Vagina (tissue), 2 donors: ENCODE results near the gene BLTP3A. TPM values are rescaled to one million over a fixed set of nuclear protein-coding genes. Genes with fewer than 3 reads are reported as not detected.
"Not testable (repeated sequence)": the region's sequence is repeated elsewhere in the genome, so short reads cannot be mapped to it uniquely, and the experiment has no call there.

Source experiments
- DNase-seq, 2 donors: peaks; one replicate each; pipeline ENCODE4 v3.0.0-alpha.2; 2017; ENCODE audit errors: extremely low spot score in 2 of 2
- H3K27ac ChIP-seq: fragments of 200-600 bp; sonication (generic); one replicate; pipeline ENCODE4 v1.5.1; 2019
- H3K27me3 ChIP-seq: fragments of 200-600 bp; sonication (generic); one replicate; pipeline ENCODE4 v1.5.1; 2019
- H3K36me3 ChIP-seq, 2 donors: fragments of 200-600 bp; sonication (generic); one replicate each; pipeline ENCODE4 v1.5.1; 2017 to 2019
- H3K4me1 ChIP-seq: fragments of 200-600 bp; sonication (generic); one replicate; pipeline ENCODE4 v1.5.1; 2019
- H3K4me3 ChIP-seq, 2 donors: fragments of 200-600 bp; sonication (generic); 1 replicate in 1 of 2; 2 replicates in 1 of 2; pipeline ENCODE4 v1.5.1; 2016 to 2019
- H3K9me3 ChIP-seq: fragments of 200-600 bp; sonication (generic); one replicate; pipeline ENCODE4 v1.5.1; 2019
- CTCF ChIP-seq, 3 experiments: fragments of 450-650 bp in 2 of 3; fragments of 200-600 bp in 1 of 3; sonication (generic) in 1 of 3; IDR thresholded peaks; one replicate each; pipeline ENCODE4 v1.5.1; 2017 to 2019; ENCODE audit warnings: antibody characterized with exemption in 3 of 3, mild to moderate bottlenecking in 2 of 3, moderate library complexity in 2 of 3
- POLR2A ChIP-seq, 2 donors: fragments of 450-650 bp; IDR thresholded peaks; one replicate each; pipeline ENCODE4 v1.6.1; 2017; ENCODE audit warnings: antibody characterized with exemption in 2 of 2, mild to moderate bottlenecking in 2 of 2, moderate library complexity in 2 of 2
- POLR2AphosphoS5 ChIP-seq, 2 donors: sonication (generic); formaldehyde crosslinking; IDR thresholded peaks; one replicate each; pipeline ENCODE4 v1.9.0; 2017; ENCODE audit warnings: antibody characterized with exemption in 2 of 2, mild to moderate bottlenecking in 2 of 2, low read depth in 1 of 2; ENCODE audit not compliant: insufficient read depth in 1 of 2
- intact Hi-C: fragments of 100-400 bp; cut with DNase I; formaldehyde crosslinking; loops from one replicate; pipeline ENCODE4 v1.15.1; 2023
- total RNA-seq: library from RNA; depleted of rRNA; stranded (reverse); fragments of >200 nt; gene quantifications from one replicate; pipeline ENCODE4 v1.2.3, GENCODE V29; 2016

BLTP3A gene
- total RNA-seq, 1 donor from 2014 or later, result 10.1 TPM

GRCh38 chr6:34793877-34794276, 2.0 kb downstream of the BLTP3A start:
- TF ChIP-seq POLR2AphosphoS5 (IDR thresholded peaks at IDR 0.05; ENCODE audit: insufficient read depth in 1 of 2, low read depth in 1 of 2) (no peak), POLR2A (IDR thresholded peaks at IDR 0.05) (no peak), CTCF (IDR thresholded peaks at IDR 0.05) (no peak)
- intact Hi-C loops, result no loop called here
- H3K4me3 ChIP-seq, result no peak overlapping the region
- no peaks in the 10 kb centered on the region for H3K9me3 ChIP-seq
- H3K27me3 ChIP-seq, result no peaks in the 10 kb centered on the region
- H3K27ac ChIP-seq, result no peak overlapping the region
- DNase-seq, result no peak
- peaks cover 6% of the 10 kb centered on the region for H3K4me1 ChIP-seq
- H3K36me3 ChIP-seq, result no peaks in the 10 kb centered on the region

- H3K4me1 ChIP-seq, result peaks cover 6% of the 10 kb centered on the region
- no peaks in the 10 kb centered on the region for H3K27me3 ChIP-seq
- no peak for DNase-seq
- intact Hi-C loops, result no loop called here
- no peaks in the 10 kb centered on the region for H3K9me3 ChIP-seq
- TF ChIP-seq POLR2A (IDR thresholded peaks at IDR 0.05), result no peak
- no peak for TF ChIP-seq POLR2AphosphoS5 (IDR thresholded peaks at IDR 0.05; ENCODE audit: insufficient read depth in 1 of 2, low read depth in 1 of 2)
- TF ChIP-seq CTCF (IDR thresholded peaks at IDR 0.05), result no peak
- H3K27ac ChIP-seq, result no peak overlapping the region
- no peaks in the 10 kb centered on the region for H3K36me3 ChIP-seq
- H3K4me3 ChIP-seq, result no peak overlapping the region
Observed at GRCh38 chr6:34795836-34796425, 4.0 kb downstream of the BLTP3A start.

- intact Hi-C loops, result no loop called here
- no peaks in the 10 kb centered on the region for H3K9me3 ChIP-seq
- peaks cover 5% of the 10 kb centered on the region for H3K4me1 ChIP-seq
- no peak overlapping the region for H3K27ac ChIP-seq
- no peaks in the 10 kb centered on the region for H3K27me3 ChIP-seq
- DNase-seq, result no peak
- no peaks in the 10 kb centered on the region for H3K36me3 ChIP-seq
- no peak for TF ChIP-seq POLR2AphosphoS5 (IDR thresholded peaks at IDR 0.05; ENCODE audit: insufficient read depth in 1 of 2, low read depth in 1 of 2)
- TF ChIP-seq CTCF (IDR thresholded peaks at IDR 0.05), result no peak
- no peak for TF ChIP-seq POLR2A (IDR thresholded peaks at IDR 0.05)
- no peak overlapping the region for H3K4me3 ChIP-seq
Observed at GRCh38 chr6:34798057-34798456, 6.2 kb downstream of the BLTP3A start.

GRCh38 chr6:34799547-34799946, 7.7 kb downstream of the BLTP3A start:
- no peak overlapping the region for H3K27ac ChIP-seq
- TF ChIP-seq POLR2A (IDR thresholded peaks at IDR 0.05) (no peak), CTCF (IDR thresholded peaks at IDR 0.05) (no peak)
- H3K4me1 ChIP-seq, result no peaks in the 10 kb centered on the region
- no peaks in the 10 kb centered on the region for H3K9me3 ChIP-seq
- H3K4me3 ChIP-seq, result no peak overlapping the region
- no peaks in the 10 kb centered on the region for H3K27me3 ChIP-seq
- DNase-seq, result no peak
- H3K36me3 ChIP-seq, result no peaks in the 10 kb centered on the region
- intact Hi-C loops, result no loop called here

GRCh38 chr6:34804543-34804942, 12.7 kb downstream of the BLTP3A start:
- TF ChIP-seq POLR2A (IDR thresholded peaks at IDR 0.05) (no peak), POLR2AphosphoS5 (IDR thresholded peaks at IDR 0.05; ENCODE audit: insufficient read depth in 1 of 2, low read depth in 1 of 2) (no peak), CTCF (IDR thresholded peaks at IDR 0.05) (no peak)
- no peaks in the 10 kb centered on the region for H3K27me3 ChIP-seq
- intact Hi-C loops, result no loop called here

GRCh38 chr6:34805074-34805473, 13.2 kb downstream of the BLTP3A start:
- H3K27ac ChIP-seq, H3K36me3 ChIP-seq, H3K27me3 ChIP-seq, DNase-seq, H3K4me3 ChIP-seq, H3K4me1 ChIP-seq, H3K9me3 ChIP-seq, intact Hi-C loops: not testable (repeated sequence)

More at GRCh38 chr6:34804543-34804942, 12.7 kb downstream of the BLTP3A start:
- Histone ChIP-seq H3K9me3 (no peaks in the 10 kb centered on the region), H3K4me1 (no peaks in the 10 kb centered on the region), H3K36me3 (no peaks in the 10 kb centered on the region), H3K27ac (no peak overlapping the region), H3K4me3 (no peak overlapping the region)
- DNase-seq, result no peak
